Panc1 (cell line): Measurements from ENCODE around the gene ANKRD65. TPM values are rescaled to one million over a fixed set of nuclear protein-coding genes. Genes with fewer than 3 reads are reported as not detected.

Experiments used
- ATAC-seq: fragments of 200-7000 bp; cut with Tn5 transposase; 2 replicates; pipeline ENCODE4 v1.9.1; 2020; ENCODE audit warnings: mild to moderate bottlenecking, moderate library complexity
- BruUV-seq: library from RNA; stranded (reverse); fragments of 400-500 nt; replicated peaks from 2 replicates; lab custom pipeline; 2021; lab: Mats Ljungman, UMichigan
- CTCF ChIA-PET: fragments of 300-600 bp; sonication (Branson Sonifier 250); formaldehyde crosslinking; loops from one replicate; lab custom pipeline; 2022; ENCODE audit warnings: antibody characterized with exemption; lab: Charles Lee
- POLR2A ChIA-PET: fragments of 300-600 bp; sonication (Branson Sonifier 250); formaldehyde crosslinking; loops from one replicate; lab custom pipeline; 2022; ENCODE audit warnings: antibody characterized with exemption; lab: Charles Lee
- DNase-seq: peaks from one replicate; pipeline ENCODE4 v3.0.0-alpha.2; 2010; ENCODE audit warnings: low read depth, low spot score
- H3K27ac ChIP-seq: 2 replicates; pipeline ENCODE4 v1.5.1; 2011; ENCODE audit warnings: mild to moderate bottlenecking, low read length, inconsistent platforms
- H3K27me3 ChIP-seq: fragments of 200-500 bp; sonication (Bioruptor generic); 2 replicates; pipeline ENCODE4 v1.6.0; 2014; ENCODE audit warnings: low read length, inconsistent platforms; ENCODE audit not compliant: control insufficient read depth, insufficient read depth
- H3K36me3 ChIP-seq: fragments of 200-500 bp; sonication (Bioruptor generic); 2 replicates; pipeline ENCODE4 v1.5.1; 2014; ENCODE audit warnings: inconsistent platforms, mild to moderate bottlenecking, low read length, moderate library complexity; ENCODE audit not compliant: control insufficient read depth, insufficient read depth
- H3K4me1 ChIP-seq: 2 replicates; pipeline ENCODE4 v1.5.1; 2011; ENCODE audit warnings: inconsistent platforms, mild to moderate bottlenecking, low read length, moderate library complexity; ENCODE audit not compliant: control insufficient read depth, insufficient read depth
- H3K4me3 ChIP-seq, 2 experiments: 2 replicates each; pipeline ENCODE4 v1.5.1; 2011 to 2012; ENCODE audit warnings: low read depth in 2 of 2, low read length in 2 of 2, mild to moderate bottlenecking in 2 of 2, inconsistent platforms in 1 of 2, moderate library complexity in 1 of 2
- H3K9me3 ChIP-seq: fragments of 200-500 bp; sonication (Bioruptor generic); 2 replicates; pipeline ENCODE4 v1.5.1; 2014; ENCODE audit warnings: low read depth, mild to moderate bottlenecking, inconsistent platforms, low read length, moderate library complexity; ENCODE audit not compliant: control insufficient read depth, insufficient read depth
- POLR2AphosphoS5 ChIP-seq: IDR thresholded peaks from 2 replicates; pipeline ENCODE4 v1.6.1; 2012; ENCODE audit warnings: mild to moderate bottlenecking, low read depth, low read length, moderate library complexity
- REST ChIP-seq, 2 experiments: IDR thresholded peaks; 2 replicates each; pipeline ENCODE4 v1.6.1; 2011 to 2012; ENCODE audit warnings: low read depth in 2 of 2, control low read depth in 1 of 2, low read length in 1 of 2, mild to moderate bottlenecking in 1 of 2, moderate library complexity in 1 of 2; ENCODE audit not compliant: insufficient read depth in 1 of 2
- SIN3A ChIP-seq: IDR thresholded peaks from 2 replicates; pipeline ENCODE4 v1.6.1; 2012; ENCODE audit warnings: low read depth, mild to moderate bottlenecking, low read length, moderate library complexity, borderline replicate concordance; ENCODE audit not compliant: insufficient read depth
- TCF7L2 ChIP-seq: IDR thresholded peaks from 2 replicates; pipeline ENCODE4 v1.6.1; 2011; ENCODE audit warnings: mild to moderate bottlenecking, low read depth, low read length, inconsistent platforms
- in situ Hi-C: cut with HindIII; loops from 2 replicates; pipeline ENCODE4 v1.10.0; 2016; ENCODE audit warnings: low sequenced_read_pairs, low pct_unique_long_range_greater_than_20kb
- intact Hi-C: fragments of 100-400 bp; cut with micrococcal nuclease; formaldehyde crosslinking; loops from one replicate; pipeline ENCODE4 v1.10.0; 2022; ENCODE audit not compliant: unreplicated experiment
- total RNA-seq: library from RNA; stranded (reverse); gene quantifications from one replicate; pipeline ENCODE4 v1.2.1, GENCODE V29; 2021; ENCODE audit not compliant: unreplicated experiment
- TF ChIP-seq, protein P1 (sequence below): fragments of 450-650 bp; IDR thresholded peaks from 2 replicates; pipeline ENCODE4 v1.5.1; 2017; ENCODE audit warnings: mild to moderate bottlenecking

ANKRD65 gene
- total RNA-seq, 1 experiment from 2014 or later: 1.9 TPM

GRCh38 chr1:1435106-1435903, 14.2 kb upstream of the ANKRD65 start, which contains the start of gene VWA1:
TSS of gene VWA1 (plus strand) at chr1:1435690. CDS start at chr1:1435749, 59 bp downstream.
- ATAC-seq (peak; percentile 37), DNase-seq (no peak)
- ChIA-PET POLR2A (no interaction called here), CTCF (no interaction called here)
- intact Hi-C loops (loop anchor here (5.0 kb wide), 1 partner anchor 33 kb away; no protein-coding TSS in a partner anchor), in situ Hi-C loops (no loop called here)
- Histone ChIP-seq H3K27me3 (no peaks in the 10 kb centered on the region), H3K4me1 (peaks cover 62% of the 10 kb centered on the region), H3K9me3 (no peaks in the 10 kb centered on the region), H3K27ac (peak within 1 kb of the TSS; percentile 99), H3K36me3 (peaks cover 2% of the 10 kb centered on the region; the same call in 1 of the 2 replicates), H3K4me3 (peak within 1 kb of the TSS; percentile 76 to 87)
- no TSS peak for BruUV-seq
- TF ChIP-seq REST (IDR thresholded peaks at IDR 0.05; ENCODE audit: insufficient read depth in 1 of 2, low read depth in 2 of 2, low read length in 1 of 2) (0 out of 4 replicates have a peak, but pooled peaks of 1 of the 2 experiments have one; percentile 40), SIN3A (peak; percentile 70; the same call in 1 of the 2 replicates)
- TF ChIP-seq, protein P1, sequence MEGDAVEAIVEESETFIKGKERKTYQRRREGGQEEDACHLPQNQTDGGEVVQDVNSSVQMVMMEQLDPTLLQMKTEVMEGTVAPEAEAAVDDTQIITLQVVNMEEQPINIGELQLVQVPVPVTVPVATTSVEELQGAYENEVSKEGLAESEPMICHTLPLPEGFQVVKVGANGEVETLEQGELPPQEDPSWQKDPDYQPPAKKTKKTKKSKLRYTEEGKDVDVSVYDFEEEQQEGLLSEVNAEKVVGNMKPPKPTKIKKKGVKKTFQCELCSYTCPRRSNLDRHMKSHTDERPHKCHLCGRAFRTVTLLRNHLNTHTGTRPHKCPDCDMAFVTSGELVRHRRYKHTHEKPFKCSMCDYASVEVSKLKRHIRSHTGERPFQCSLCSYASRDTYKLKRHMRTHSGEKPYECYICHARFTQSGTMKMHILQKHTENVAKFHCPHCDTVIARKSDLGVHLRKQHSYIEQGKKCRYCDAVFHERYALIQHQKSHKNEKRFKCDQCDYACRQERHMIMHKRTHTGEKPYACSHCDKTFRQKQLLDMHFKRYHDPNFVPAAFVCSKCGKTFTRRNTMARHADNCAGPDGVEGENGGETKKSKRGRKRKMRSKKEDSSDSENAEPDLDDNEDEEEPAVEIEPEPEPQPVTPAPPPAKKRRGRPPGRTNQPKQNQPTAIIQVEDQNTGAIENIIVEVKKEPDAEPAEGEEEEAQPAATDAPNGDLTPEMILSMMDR: no peak

- ChIA-PET CTCF (no interaction called here), POLR2A (interaction anchor here (0.5 kb wide), 1 partner anchor 137 kb away, joined by 5 read pairs; no protein-coding TSS in a partner anchor)
- Histone ChIP-seq H3K36me3 (no peaks in the 10 kb centered on the region; the same call in 1 of the 2 replicates), H3K9me3 (no peaks in the 10 kb centered on the region), H3K27me3 (no peaks in the 10 kb centered on the region), H3K4me1 (peaks cover 62% of the 10 kb centered on the region), H3K4me3 (peak overlapping the region; percentile 45 to 76), H3K27ac (peak overlapping the region; percentile 99)
- no peak for DNase-seq
- ATAC-seq: no peak
- in situ Hi-C loops (no loop called here), intact Hi-C loops (loop anchor here (5.0 kb wide), 1 partner anchor 32 kb away; no protein-coding TSS in a partner anchor)
- TF ChIP-seq POLR2AphosphoS5 (no peak), TCF7L2 (no peak), REST (IDR thresholded peaks at IDR 0.05; ENCODE audit: insufficient read depth in 1 of 2, low read depth in 2 of 2, low read length in 1 of 2) (no peak), SIN3A (no peak)
- TF ChIP-seq, protein P1: no peak
- no TSS peak for BruUV-seq
Observed at GRCh38 chr1:1434824-1435105, 13.7 kb upstream of the ANKRD65 start.
